ENCODE measurements around the gene ATP11A. TPM values are rescaled to one million over a fixed set of nuclear protein-coding genes. Genes with fewer than 3 reads are reported as not detected.

ATP11A gene
- total and polyA plus RNA-seq, 10 of the 15 experiments (the other 5 are each of a cell fraction or from before 2014, with no cell fraction given): 1.4 to 69.6 (median 14.4) TPM

- CTCF ChIA-PET: interaction anchor here (2.2 kb wide), 1 partner anchor 14 kb away, joined by 10 read pairs; no protein-coding TSS in a partner anchor
- no peaks in the 10 kb centered on the region for H3K36me3 ChIP-seq (ENCODE audit: control insufficient read depth in 2 of 2, insufficient read depth in 2 of 2, low read length in 1 of 2)
- BruUV-seq (replicated peaks): no TSS peak
- H3K9me3 ChIP-seq (replicated peaks; ENCODE audit: control insufficient read depth, insufficient read depth, low read length): no peaks in the 10 kb centered on the region
- H3K27me3 ChIP-seq (replicated peaks in 1 of 2; ENCODE audit: control insufficient read depth in 2 of 2, insufficient read depth in 2 of 2, low read length in 1 of 2): no peaks in the 10 kb centered on the region; a peak in 2 of 4 replicates
- SMC1A ChIA-PET (ENCODE audit: uncharacterized antibody, unreplicated experiment): no interaction called here
- no peak for ATAC-seq
- no peaks in the 10 kb centered on the region for H4K20me1 ChIP-seq (ENCODE audit: control insufficient read depth, insufficient read depth)
- no peak overlapping the region for H2AFZ ChIP-seq (ENCODE audit: control insufficient read depth, low read depth, low read length)
- no peak for FAIRE-seq
- no peak for DNase-seq (ENCODE audit: low read depth, low spot score)
- H3K27ac ChIP-seq (ENCODE audit: control insufficient read depth, insufficient read depth): no peak overlapping the region
- no peaks in the 10 kb centered on the region for H3K4me1 ChIP-seq (ENCODE audit: control insufficient read depth, insufficient read depth, low read length)
- POLR2A ChIA-PET: no interaction called here
- WGBS (ENCODE audit: insufficient coverage, insufficient replicate concordance, low lambda C conversion rate, missing lambda C conversion rate): 58% methylated on average over 20 of the region's 34 CpGs
- H3K4me2 ChIP-seq (ENCODE audit: control insufficient read depth, insufficient read depth): no peak overlapping the region
- intact Hi-C loops (cut with micrococcal nuclease; ENCODE audit: unreplicated experiment) (no loop called here), in situ Hi-C loops (cut with MboI) (no loop called here)
- no peaks in the 10 kb centered on the region for H3K79me2 ChIP-seq (ENCODE audit: control insufficient read depth, insufficient read depth, low read length)
- no peak overlapping the region for H3K4me3 ChIP-seq
- RAD21 ChIA-PET (ENCODE audit: unreplicated experiment): no interaction called here
- no peak overlapping the region for H3K9ac ChIP-seq (ENCODE audit: control insufficient read depth, insufficient read depth, low read length)
- TF ChIP-seq PML (IDR thresholded peaks at IDR 0.05; ENCODE audit: low read length): no peak
- TF ChIP-seq PAX5 (IDR thresholded peaks at IDR 0.05; ENCODE audit: borderline replicate concordance, low read depth, low read length): no peak
- TF ChIP-seq SPI1 (IDR thresholded peaks at IDR 0.05; ENCODE audit: borderline replicate concordance, insufficient read depth, low read depth, low read length): no peak
- no peak for TF ChIP-seq MYB (IDR thresholded peaks at IDR 0.05; ENCODE audit: borderline replicate concordance, low read depth, low read length)
- no peak for TF ChIP-seq PRDM15 (CRISPR knock-in tag; IDR thresholded peaks at IDR 0.05)
- no peak for TF ChIP-seq MTA2 (IDR thresholded peaks at IDR 0.05; ENCODE audit: low read depth)
- no peak for TF ChIP-seq TCF7 (IDR thresholded peaks at IDR 0.05; ENCODE audit: borderline replicate concordance)
- no peak for TF ChIP-seq ZNF274 (IDR thresholded peaks at IDR 0.05; ENCODE audit: insufficient read depth, insufficient read length)
- no peak for TF ChIP-seq NFYA (IDR thresholded peaks at IDR 0.05; ENCODE audit: borderline replicate concordance, low read depth, low read length)
- no peak for TF ChIP-seq EED (IDR thresholded peaks at IDR 0.05; ENCODE audit: low read depth)
- no peak for TF ChIP-seq REST (IDR thresholded peaks at IDR 0.05; ENCODE audit: low read depth, low read length)
- TF ChIP-seq ZBTB4 (CRISPR knock-in tag; IDR thresholded peaks at IDR 0.05): no peak
- no peak for TF ChIP-seq RELA (IDR thresholded peaks at IDR 0.05; ENCODE audit: borderline replicate concordance, partially characterized antibody)
Observed at GRCh38 chr13:112888238-112889111, 198.6 kb downstream of the ATP11A start.

All from GM12878 (cell line).